WTC11 (cell line): Measurements from ENCODE around the gene MACO1. TPM values are rescaled to one million over a fixed set of nuclear protein-coding genes. Genes with fewer than 3 reads are reported as not detected.

Experiments used
- ATAC-seq: fragments of 200-7000 bp; cut with Tn5 transposase; 2 replicates; pipeline ENCODE4 v1.10.0; 2021; ENCODE audit warnings: mild to moderate bottlenecking, moderate library complexity
- CTCF ChIA-PET: fragments of 300-600 bp; sonication (Branson Sonifier 250); formaldehyde crosslinking; loops from one replicate; lab custom pipeline; 2021; ENCODE audit warnings: antibody characterized with exemption; lab: Charles Lee
- POLR2A ChIA-PET: fragments of 350-600 bp; sonication (Branson Sonifier 250); formaldehyde crosslinking; loops from one replicate; lab custom pipeline; 2021; ENCODE audit warnings: antibody characterized with exemption; lab: Charles Lee
- DNase-seq: peaks from one replicate; pipeline ENCODE4 v3.0.0; 2021; ENCODE audit warnings: low spot score
- H3K27ac Mint-ChIP-seq: 2 replicates; pipeline ENCODE4 v1.8.0; 2021; ENCODE audit warnings: mixed read lengths
- H3K27me3 Mint-ChIP-seq: 2 replicates; pipeline ENCODE4 v1.8.0; 2021; ENCODE audit warnings: low read depth, mild to moderate bottlenecking, moderate library complexity, mixed read lengths
- H3K36me3 Mint-ChIP-seq: 2 replicates; pipeline ENCODE4 v1.8.0; 2021; ENCODE audit warnings: mixed read lengths
- H3K4me1 Mint-ChIP-seq: 2 replicates; pipeline ENCODE4 v1.8.0; 2022; ENCODE audit warnings: mixed read lengths
- H3K4me3 Mint-ChIP-seq: 2 replicates; pipeline ENCODE4 v1.8.0; 2021; ENCODE audit warnings: mild to moderate bottlenecking, moderate library complexity, mixed read lengths
- H3K9me3 Mint-ChIP-seq: 2 replicates; pipeline ENCODE4 v1.8.0; 2021; ENCODE audit warnings: mixed read lengths
- CBFB ChIP-seq: sonication (generic); formaldehyde crosslinking; IDR thresholded peaks from 2 replicates; pipeline ENCODE4 v1.8.1; 2022; ENCODE audit warnings: mild to moderate bottlenecking, low read depth, missing genetic modification reagents
- CREM ChIP-seq: sonication (generic); formaldehyde crosslinking; IDR thresholded peaks from 2 replicates; pipeline ENCODE4 v1.8.1; 2022; ENCODE audit warnings: mild to moderate bottlenecking, missing genetic modification reagents, moderate library complexity
- ELF4 ChIP-seq: sonication (generic); formaldehyde crosslinking; IDR thresholded peaks from 2 replicates; pipeline ENCODE4 v1.8.1; 2022; ENCODE audit warnings: low read depth, mild to moderate bottlenecking, moderate library complexity, missing genetic modification reagents
- FOXJ3 ChIP-seq: sonication (generic); formaldehyde crosslinking; IDR thresholded peaks from 2 replicates; pipeline ENCODE4 v1.9.0; 2021; ENCODE audit warnings: missing genetic modification reagents, mild to moderate bottlenecking, borderline replicate concordance
- FOXK1 ChIP-seq: sonication (generic); formaldehyde crosslinking; IDR thresholded peaks from 2 replicates; pipeline ENCODE4 v1.8.0; 2022; ENCODE audit warnings: mild to moderate bottlenecking, moderate library complexity, missing genetic modification reagents
- HMGA2 ChIP-seq: fragments of 250-450 bp; sonication (Bioruptor Pico); IDR thresholded peaks from 2 replicates; pipeline ENCODE4 v1.4.0; 2021; ENCODE audit warnings: mild to moderate bottlenecking, moderate library complexity
- KAT7 ChIP-seq: sonication (generic); formaldehyde crosslinking; IDR thresholded peaks from 2 replicates; pipeline ENCODE4 v1.8.1; 2023; ENCODE audit warnings: missing genetic modification reagents, mild to moderate bottlenecking, borderline replicate concordance
- NR1H2 ChIP-seq: sonication (generic); formaldehyde crosslinking; IDR thresholded peaks from 2 replicates; pipeline ENCODE4 v1.9.0; 2021; ENCODE audit warnings: mild to moderate bottlenecking, moderate library complexity, missing genetic modification reagents
- NR3C1 ChIP-seq: sonication (generic); formaldehyde crosslinking; conservative IDR thresholded peaks from 2 replicates; pipeline ENCODE4 v1.8.1; 2023; ENCODE audit warnings: low read depth, mild to moderate bottlenecking, missing genetic modification reagents
- RELA ChIP-seq: sonication (generic); formaldehyde crosslinking; IDR thresholded peaks from 2 replicates; pipeline ENCODE4 v1.8.1; 2022; ENCODE audit warnings: missing genetic modification reagents, mild to moderate bottlenecking, borderline replicate concordance
- SP1 ChIP-seq: sonication (generic); formaldehyde crosslinking; conservative IDR thresholded peaks from 2 replicates; pipeline ENCODE4 v1.8.1; 2022; ENCODE audit warnings: missing genetic modification reagents
- TP53 ChIP-seq: sonication (generic); formaldehyde crosslinking; IDR thresholded peaks from 2 replicates; pipeline ENCODE4 v1.8.1; 2023; ENCODE audit warnings: mild to moderate bottlenecking, missing genetic modification reagents
- ZNF138 ChIP-seq: sonication (generic); formaldehyde crosslinking; conservative IDR thresholded peaks from 2 replicates; pipeline ENCODE4 v1.8.1; 2022; ENCODE audit warnings: mild to moderate bottlenecking, moderate library complexity, missing genetic modification reagents
- ZNF423 ChIP-seq: fragments of 250-450 bp; sonication (Bioruptor Pico); IDR thresholded peaks from 2 replicates; pipeline ENCODE4 v2.1.2; 2022; ENCODE audit warnings: mild to moderate bottlenecking, moderate library complexity
- total RNA-seq: library from RNA; stranded (reverse); gene quantifications from 3 replicates; pipeline ENCODE4 v1.2.3, GENCODE V29; 2021
- TF ChIP-seq, protein P1 (sequence below): sonication (generic); formaldehyde crosslinking; IDR thresholded peaks from 2 replicates; pipeline ENCODE4 v1.8.0; 2023; ENCODE audit warnings: mild to moderate bottlenecking, missing genetic modification reagents
- TF ChIP-seq, protein P2 (sequence below): fragments of 250-450 bp; sonication (Bioruptor Pico); IDR thresholded peaks from 2 replicates; pipeline ENCODE4 v1.9.0; 2021; ENCODE audit warnings: mild to moderate bottlenecking, borderline replicate concordance
- TF ChIP-seq, protein P3 (sequence below): fragments of 250-450 bp; sonication (Bioruptor Pico); IDR thresholded peaks from 2 replicates; pipeline ENCODE4 v1.9.0; 2021; ENCODE audit warnings: mild to moderate bottlenecking
- TF ChIP-seq, protein P4 (sequence below): sonication (generic); formaldehyde crosslinking; IDR thresholded peaks from 2 replicates; pipeline ENCODE4 v1.8.0; 2022; ENCODE audit warnings: mild to moderate bottlenecking, missing genetic modification reagents
- TF ChIP-seq, protein P5 (sequence below): sonication (generic); formaldehyde crosslinking; IDR thresholded peaks from 2 replicates; pipeline ENCODE4 v1.8.1; 2022; ENCODE audit warnings: mild to moderate bottlenecking, missing genetic modification reagents, moderate library complexity, borderline replicate concordance
- TF ChIP-seq, protein P6 (sequence below): fragments of 250-450 bp; sonication (Bioruptor Pico); IDR thresholded peaks from 2 replicates; pipeline ENCODE4 v1.8.0; 2021; ENCODE audit warnings: mild to moderate bottlenecking
- TF ChIP-seq, protein P7 (sequence below): sonication (generic); formaldehyde crosslinking; IDR thresholded peaks from 2 replicates; pipeline ENCODE4 v1.8.1; 2023; ENCODE audit warnings: mild to moderate bottlenecking, missing genetic modification reagents, moderate library complexity

Gene MACO1
- total RNA-seq, 1 experiment from 2014 or later: 9.5 TPM

DNA sequence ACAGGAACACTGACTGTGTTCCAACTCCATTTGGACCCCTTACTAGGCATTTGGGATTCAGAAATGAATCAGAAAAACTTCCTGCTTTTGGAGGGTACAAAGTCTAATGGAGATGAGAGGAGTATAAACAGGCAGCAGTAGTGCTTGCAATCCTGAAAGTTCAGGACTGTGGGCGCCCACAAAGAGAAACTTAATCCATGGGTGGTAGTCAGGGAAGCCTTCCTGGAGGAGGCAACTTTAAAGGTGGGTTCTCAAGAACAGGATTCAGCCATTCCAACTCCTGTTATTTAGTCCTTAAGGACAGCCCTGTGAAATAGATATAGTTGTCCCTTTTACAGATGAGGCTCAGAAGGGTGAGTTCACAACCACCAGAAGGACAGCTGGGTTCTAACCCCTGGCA lies 110.7 kb downstream of the MACO1 start (continued):
- no peak for TF ChIP-seq NR1H2 (CRISPR knock-in tag)
- no peak for TF ChIP-seq CREM
- no peak for TF ChIP-seq RELA (CRISPR knock-in tag)
- TF ChIP-seq SP1: no peak

DNA sequence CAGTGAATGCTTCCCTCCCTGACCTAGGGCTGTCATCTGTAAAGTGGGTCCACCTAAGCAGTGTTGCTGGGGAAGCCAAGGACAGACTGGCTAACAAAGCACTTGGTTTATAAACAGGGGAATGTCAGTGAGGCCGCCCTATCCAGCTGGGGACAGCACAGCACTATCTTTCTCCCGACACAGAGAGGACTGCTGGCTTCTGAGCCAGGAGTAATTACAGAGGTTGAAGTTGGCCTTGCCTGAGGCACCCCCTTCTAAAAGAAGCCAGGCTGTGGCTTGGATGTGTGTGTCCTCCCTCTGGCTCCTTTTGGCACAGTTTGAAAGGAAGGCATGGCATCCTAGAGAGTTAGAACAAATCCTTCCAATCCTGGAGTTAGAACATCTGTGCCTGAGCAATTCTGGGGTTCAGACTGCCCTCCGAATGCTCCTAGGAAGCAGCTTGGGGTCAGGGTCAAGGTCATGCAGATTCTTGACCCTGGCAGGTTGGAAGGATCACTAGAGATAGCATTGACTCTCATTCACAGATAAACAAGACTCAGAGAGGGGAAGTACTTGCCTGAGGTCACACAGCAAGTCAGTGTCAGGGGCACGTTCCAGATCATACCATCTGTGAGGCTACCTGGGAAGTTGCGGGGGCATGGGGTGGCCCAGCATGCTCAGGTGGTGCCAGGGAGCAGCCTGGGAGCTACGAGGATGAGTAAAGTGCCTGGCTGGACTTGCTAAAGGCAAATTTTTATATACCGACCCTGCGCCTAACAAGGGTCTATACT lies 111.4 kb downstream of the MACO1 start:
- POLR2A ChIA-PET: no interaction called here
- peak overlapping the region; percentile 46; the same call in 1 of the 2 replicates for H3K4me3 Mint-ChIP-seq
- ATAC-seq (no peak), DNase-seq (no peak)
- H3K27me3 Mint-ChIP-seq: peaks cover 12% of the 10 kb centered on the region
- H3K9me3 Mint-ChIP-seq: no peaks in the 10 kb centered on the region
- H3K4me1 Mint-ChIP-seq: peaks cover 19% of the 10 kb centered on the region
- no peak overlapping the region for H3K27ac Mint-ChIP-seq
- H3K36me3 Mint-ChIP-seq: no peaks in the 10 kb centered on the region
- CTCF ChIA-PET: interaction anchor here (1.9 to 2.5 kb wide), 3 partner anchors 21 to 31 kb away, joined by 6 to 16 read pairs (median 9); no protein-coding TSS in a partner anchor
- TF ChIP-seq NR3C1 (CRISPR knock-in tag) (no peak), KAT7 (CRISPR knock-in tag) (no peak), TP53 (CRISPR knock-in tag) (no peak), HMGA2 (CRISPR knock-in tag) (no peak), ELF4 (CRISPR knock-in tag) (no peak), FOXJ3 (CRISPR knock-in tag) (no peak), FOXK1 (CRISPR knock-in tag) (no peak), ZNF138 (no peak), ZNF423 (CRISPR knock-in tag) (no peak), CBFB (CRISPR knock-in tag) (no peak)
- TF ChIP-seq, protein P1, sequence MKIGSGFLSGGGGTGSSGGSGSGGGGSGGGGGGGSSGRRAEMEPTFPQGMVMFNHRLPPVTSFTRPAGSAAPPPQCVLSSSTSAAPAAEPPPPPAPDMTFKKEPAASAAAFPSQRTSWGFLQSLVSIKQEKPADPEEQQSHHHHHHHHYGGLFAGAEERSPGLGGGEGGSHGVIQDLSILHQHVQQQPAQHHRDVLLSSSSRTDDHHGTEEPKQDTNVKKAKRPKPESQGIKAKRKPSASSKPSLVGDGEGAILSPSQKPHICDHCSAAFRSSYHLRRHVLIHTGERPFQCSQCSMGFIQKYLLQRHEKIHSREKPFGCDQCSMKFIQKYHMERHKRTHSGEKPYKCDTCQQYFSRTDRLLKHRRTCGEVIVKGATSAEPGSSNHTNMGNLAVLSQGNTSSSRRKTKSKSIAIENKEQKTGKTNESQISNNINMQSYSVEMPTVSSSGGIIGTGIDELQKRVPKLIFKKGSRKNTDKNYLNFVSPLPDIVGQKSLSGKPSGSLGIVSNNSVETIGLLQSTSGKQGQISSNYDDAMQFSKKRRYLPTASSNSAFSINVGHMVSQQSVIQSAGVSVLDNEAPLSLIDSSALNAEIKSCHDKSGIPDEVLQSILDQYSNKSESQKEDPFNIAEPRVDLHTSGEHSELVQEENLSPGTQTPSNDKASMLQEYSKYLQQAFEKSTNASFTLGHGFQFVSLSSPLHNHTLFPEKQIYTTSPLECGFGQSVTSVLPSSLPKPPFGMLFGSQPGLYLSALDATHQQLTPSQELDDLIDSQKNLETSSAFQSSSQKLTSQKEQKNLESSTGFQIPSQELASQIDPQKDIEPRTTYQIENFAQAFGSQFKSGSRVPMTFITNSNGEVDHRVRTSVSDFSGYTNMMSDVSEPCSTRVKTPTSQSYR (CRISPR knock-in tag): no peak
- TF ChIP-seq, protein P2, sequence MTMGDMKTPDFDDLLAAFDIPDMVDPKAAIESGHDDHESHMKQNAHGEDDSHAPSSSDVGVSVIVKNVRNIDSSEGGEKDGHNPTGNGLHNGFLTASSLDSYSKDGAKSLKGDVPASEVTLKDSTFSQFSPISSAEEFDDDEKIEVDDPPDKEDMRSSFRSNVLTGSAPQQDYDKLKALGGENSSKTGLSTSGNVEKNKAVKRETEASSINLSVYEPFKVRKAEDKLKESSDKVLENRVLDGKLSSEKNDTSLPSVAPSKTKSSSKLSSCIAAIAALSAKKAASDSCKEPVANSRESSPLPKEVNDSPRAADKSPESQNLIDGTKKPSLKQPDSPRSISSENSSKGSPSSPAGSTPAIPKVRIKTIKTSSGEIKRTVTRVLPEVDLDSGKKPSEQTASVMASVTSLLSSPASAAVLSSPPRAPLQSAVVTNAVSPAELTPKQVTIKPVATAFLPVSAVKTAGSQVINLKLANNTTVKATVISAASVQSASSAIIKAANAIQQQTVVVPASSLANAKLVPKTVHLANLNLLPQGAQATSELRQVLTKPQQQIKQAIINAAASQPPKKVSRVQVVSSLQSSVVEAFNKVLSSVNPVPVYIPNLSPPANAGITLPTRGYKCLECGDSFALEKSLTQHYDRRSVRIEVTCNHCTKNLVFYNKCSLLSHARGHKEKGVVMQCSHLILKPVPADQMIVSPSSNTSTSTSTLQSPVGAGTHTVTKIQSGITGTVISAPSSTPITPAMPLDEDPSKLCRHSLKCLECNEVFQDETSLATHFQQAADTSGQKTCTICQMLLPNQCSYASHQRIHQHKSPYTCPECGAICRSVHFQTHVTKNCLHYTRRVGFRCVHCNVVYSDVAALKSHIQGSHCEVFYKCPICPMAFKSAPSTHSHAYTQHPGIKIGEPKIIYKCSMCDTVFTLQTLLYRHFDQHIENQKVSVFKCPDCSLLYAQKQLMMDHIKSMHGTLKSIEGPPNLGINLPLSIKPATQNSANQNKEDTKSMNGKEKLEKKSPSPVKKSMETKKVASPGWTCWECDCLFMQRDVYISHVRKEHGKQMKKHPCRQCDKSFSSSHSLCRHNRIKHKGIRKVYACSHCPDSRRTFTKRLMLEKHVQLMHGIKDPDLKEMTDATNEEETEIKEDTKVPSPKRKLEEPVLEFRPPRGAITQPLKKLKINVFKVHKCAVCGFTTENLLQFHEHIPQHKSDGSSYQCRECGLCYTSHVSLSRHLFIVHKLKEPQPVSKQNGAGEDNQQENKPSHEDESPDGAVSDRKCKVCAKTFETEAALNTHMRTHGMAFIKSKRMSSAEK (CRISPR knock-in tag): no peak
- TF ChIP-seq, protein P3, sequence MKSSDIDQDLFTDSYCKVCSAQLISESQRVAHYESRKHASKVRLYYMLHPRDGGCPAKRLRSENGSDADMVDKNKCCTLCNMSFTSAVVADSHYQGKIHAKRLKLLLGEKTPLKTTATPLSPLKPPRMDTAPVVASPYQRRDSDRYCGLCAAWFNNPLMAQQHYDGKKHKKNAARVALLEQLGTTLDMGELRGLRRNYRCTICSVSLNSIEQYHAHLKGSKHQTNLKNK (CRISPR knock-in tag): no peak
- TF ChIP-seq, protein P4, sequence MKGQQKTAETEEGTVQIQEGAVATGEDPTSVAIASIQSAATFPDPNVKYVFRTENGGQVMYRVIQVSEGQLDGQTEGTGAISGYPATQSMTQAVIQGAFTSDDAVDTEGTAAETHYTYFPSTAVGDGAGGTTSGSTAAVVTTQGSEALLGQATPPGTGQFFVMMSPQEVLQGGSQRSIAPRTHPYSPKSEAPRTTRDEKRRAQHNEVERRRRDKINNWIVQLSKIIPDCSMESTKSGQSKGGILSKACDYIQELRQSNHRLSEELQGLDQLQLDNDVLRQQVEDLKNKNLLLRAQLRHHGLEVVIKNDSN (CRISPR knock-in tag): no peak
- TF ChIP-seq, protein P5, sequence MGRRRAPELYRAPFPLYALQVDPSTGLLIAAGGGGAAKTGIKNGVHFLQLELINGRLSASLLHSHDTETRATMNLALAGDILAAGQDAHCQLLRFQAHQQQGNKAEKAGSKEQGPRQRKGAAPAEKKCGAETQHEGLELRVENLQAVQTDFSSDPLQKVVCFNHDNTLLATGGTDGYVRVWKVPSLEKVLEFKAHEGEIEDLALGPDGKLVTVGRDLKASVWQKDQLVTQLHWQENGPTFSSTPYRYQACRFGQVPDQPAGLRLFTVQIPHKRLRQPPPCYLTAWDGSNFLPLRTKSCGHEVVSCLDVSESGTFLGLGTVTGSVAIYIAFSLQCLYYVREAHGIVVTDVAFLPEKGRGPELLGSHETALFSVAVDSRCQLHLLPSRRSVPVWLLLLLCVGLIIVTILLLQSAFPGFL (CRISPR knock-in tag): no peak
- TF ChIP-seq, protein P6, sequence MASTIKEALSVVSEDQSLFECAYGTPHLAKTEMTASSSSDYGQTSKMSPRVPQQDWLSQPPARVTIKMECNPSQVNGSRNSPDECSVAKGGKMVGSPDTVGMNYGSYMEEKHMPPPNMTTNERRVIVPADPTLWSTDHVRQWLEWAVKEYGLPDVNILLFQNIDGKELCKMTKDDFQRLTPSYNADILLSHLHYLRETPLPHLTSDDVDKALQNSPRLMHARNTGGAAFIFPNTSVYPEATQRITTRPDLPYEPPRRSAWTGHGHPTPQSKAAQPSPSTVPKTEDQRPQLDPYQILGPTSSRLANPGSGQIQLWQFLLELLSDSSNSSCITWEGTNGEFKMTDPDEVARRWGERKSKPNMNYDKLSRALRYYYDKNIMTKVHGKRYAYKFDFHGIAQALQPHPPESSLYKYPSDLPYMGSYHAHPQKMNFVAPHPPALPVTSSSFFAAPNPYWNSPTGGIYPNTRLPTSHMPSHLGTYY (CRISPR knock-in tag): no peak
- TF ChIP-seq, protein P7, sequence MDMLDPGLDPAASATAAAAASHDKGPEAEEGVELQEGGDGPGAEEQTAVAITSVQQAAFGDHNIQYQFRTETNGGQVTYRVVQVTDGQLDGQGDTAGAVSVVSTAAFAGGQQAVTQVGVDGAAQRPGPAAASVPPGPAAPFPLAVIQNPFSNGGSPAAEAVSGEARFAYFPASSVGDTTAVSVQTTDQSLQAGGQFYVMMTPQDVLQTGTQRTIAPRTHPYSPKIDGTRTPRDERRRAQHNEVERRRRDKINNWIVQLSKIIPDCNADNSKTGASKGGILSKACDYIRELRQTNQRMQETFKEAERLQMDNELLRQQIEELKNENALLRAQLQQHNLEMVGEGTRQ (CRISPR knock-in tag): no peak
